Subcutaneous adipose tissue (tissue), 4 donors: ENCODE measurements around the gene GAL3ST2. TPM values are rescaled to one million over a fixed set of nuclear protein-coding genes. Genes with fewer than 3 reads are reported as not detected.

ENCODE experiments used
- total RNA-seq, 4 donors: library from RNA; depleted of rRNA; stranded (reverse); fragments of >200 nt; gene quantifications; one replicate each; pipeline ENCODE4 v1.1.0, GENCODE V29; 2016
- TF ChIP-seq, protein P1 (sequence below): fragments of 450-650 bp; IDR thresholded peaks from one replicate; pipeline ENCODE4 v1.5.1; 2016; ENCODE audit warnings: low read depth, mild to moderate bottlenecking, control low read depth, antibody characterized with exemption, moderate library complexity

Gene GAL3ST2
- total RNA-seq, 4 donors from 2014 or later: 2.2 TPM; not detected in 3

DNA sequence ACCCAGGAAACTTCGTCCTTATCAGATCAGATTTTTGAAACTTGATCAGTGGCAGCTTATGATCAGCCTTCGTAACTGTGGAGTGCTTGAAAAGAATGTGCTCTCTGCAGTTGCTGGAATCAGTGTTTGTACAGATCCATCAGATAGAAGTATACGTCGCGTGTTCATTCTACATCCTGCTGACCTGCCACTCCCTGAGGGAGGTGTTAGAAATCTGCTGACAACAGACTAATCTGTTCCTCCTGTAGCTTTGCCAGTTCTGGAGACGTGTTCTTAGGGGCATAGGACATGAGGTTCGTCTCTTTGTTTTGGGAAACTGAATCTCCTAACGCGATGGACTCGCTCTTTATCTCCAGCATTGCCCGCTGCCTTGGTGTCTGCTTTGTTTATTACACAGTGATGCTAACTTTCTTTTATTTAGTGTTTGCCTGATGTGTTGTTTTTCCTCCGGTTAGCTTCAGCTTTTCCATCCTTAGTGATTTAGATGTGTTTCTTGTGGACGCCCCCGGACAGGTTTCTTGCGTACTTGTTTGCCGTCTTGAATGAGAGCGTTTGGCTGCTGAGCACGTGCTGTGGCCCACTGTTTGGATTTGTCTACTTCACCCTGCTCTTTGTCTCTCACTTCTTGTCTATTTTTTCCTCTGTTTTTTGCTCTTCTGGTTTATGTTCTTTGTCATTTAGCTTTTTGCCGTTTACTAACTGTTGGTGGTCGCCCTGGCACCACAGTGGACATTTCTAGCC, 17.4 kb upstream of the GAL3ST2 start:
- TF ChIP-seq, protein P1, sequence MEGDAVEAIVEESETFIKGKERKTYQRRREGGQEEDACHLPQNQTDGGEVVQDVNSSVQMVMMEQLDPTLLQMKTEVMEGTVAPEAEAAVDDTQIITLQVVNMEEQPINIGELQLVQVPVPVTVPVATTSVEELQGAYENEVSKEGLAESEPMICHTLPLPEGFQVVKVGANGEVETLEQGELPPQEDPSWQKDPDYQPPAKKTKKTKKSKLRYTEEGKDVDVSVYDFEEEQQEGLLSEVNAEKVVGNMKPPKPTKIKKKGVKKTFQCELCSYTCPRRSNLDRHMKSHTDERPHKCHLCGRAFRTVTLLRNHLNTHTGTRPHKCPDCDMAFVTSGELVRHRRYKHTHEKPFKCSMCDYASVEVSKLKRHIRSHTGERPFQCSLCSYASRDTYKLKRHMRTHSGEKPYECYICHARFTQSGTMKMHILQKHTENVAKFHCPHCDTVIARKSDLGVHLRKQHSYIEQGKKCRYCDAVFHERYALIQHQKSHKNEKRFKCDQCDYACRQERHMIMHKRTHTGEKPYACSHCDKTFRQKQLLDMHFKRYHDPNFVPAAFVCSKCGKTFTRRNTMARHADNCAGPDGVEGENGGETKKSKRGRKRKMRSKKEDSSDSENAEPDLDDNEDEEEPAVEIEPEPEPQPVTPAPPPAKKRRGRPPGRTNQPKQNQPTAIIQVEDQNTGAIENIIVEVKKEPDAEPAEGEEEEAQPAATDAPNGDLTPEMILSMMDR: no peak

DNA sequence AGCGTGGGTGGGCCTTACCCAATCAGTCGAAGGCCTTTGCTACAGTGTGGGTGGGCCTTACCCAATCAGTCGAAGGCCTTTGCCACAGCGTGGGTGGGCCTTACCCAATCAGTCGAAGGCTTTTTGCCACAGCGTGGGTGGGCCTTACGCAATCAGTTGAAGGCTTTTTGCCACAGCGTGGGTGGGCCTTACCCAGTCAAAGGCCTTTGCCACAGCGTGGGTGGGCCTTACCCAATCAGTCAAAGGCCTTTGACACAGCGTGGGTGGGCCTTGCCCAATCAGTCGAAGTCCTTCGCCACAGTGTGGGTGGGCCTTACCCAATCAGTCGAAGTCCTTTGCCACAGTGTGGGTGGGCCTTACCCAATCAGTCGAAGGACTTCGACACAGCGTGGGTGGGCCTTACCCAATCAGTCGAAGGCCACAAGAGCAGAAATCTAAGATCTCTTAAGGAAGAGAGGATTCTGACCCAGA, 16.3 kb upstream of the GAL3ST2 start:
- TF ChIP-seq, protein P1: no peak

DNA sequence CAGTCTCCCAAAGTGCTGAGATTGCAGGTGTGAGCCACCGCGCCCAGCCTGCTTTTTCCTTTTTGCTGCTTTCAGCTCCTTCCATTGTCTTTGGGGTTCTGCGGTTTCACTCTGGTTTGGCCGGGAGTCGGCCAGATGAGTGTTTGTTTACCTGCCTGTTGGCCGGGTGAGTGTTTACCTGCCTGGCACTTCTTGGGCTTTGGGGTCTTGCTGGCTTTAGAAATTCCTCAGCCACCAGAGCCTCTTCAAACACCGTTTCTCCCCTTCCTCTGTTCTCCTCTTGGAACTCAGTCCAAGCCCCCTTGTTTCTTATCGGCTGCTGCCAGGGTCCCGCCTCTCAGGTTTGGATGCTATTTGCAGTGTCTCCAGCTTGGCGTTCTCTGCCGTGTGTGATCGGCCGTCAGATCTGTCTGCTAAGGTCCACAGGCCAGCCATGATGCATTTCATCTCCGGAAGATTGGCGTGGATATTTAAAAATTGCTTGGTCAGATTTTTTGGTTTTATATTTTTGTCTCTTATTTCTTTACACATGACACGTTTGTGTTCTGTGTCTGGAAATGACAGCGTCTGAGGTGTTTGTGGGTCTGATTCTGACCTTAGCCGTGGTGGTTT, 14.2 kb upstream of the GAL3ST2 start:
- TF ChIP-seq, protein P1: no peak

DNA sequence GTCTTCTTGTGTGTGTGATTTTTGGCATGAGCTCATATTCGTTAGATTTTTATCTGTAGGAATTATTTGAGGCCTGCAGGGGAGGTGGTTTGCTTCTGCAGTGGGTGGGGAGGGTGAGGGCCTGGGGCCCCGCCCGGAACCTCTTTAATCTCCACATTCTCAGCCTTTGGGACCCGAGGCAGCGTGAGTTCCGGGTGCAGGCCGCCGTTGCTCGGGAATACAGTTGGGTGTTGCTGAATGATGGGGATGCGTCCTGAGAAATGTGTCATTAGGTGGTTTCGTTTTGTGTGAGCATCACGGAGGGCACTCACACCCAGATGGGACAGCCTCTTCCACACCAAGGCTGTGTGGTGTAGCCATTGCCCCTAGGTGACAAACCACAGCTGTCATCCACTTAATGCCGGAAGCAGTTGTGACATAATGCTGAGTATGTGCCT, 13.7 kb upstream of the GAL3ST2 start:
- TF ChIP-seq, protein P1: no peak

DNA sequence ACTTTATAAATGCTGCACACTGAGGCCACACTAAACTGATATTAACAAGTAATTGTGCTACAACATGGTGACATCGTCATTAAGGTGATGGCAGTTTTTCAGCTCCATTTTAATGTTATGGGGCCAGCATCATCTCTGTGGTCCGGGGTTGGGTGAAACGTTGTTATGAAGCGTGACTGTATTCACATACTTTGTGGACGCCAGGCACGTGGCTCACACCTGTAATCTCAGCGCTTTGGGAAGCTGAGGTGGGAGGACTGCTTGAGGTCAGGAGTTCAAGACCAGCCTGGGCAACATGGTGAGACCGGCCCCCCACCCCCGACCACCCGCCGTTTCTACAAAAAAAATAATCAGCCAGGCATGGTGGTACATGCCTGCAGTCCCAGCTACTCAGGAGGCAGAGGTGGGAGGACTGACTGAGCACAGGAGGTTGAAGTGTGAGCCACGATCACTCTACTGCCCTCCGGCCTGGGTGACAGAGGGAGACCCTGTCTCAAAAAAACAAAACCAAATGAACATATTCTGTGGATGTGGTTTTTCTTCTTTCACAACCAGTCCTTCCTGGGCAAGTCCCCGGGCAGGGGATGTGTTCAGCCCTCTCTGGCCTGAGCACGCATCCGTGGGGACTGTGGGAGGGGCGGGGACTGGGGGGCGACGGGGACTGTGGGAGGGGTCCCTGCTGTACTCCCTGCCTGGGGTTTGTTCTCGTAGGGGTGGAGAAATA, 12.9 kb upstream of the GAL3ST2 start:
- TF ChIP-seq, protein P1: no peak

DNA sequence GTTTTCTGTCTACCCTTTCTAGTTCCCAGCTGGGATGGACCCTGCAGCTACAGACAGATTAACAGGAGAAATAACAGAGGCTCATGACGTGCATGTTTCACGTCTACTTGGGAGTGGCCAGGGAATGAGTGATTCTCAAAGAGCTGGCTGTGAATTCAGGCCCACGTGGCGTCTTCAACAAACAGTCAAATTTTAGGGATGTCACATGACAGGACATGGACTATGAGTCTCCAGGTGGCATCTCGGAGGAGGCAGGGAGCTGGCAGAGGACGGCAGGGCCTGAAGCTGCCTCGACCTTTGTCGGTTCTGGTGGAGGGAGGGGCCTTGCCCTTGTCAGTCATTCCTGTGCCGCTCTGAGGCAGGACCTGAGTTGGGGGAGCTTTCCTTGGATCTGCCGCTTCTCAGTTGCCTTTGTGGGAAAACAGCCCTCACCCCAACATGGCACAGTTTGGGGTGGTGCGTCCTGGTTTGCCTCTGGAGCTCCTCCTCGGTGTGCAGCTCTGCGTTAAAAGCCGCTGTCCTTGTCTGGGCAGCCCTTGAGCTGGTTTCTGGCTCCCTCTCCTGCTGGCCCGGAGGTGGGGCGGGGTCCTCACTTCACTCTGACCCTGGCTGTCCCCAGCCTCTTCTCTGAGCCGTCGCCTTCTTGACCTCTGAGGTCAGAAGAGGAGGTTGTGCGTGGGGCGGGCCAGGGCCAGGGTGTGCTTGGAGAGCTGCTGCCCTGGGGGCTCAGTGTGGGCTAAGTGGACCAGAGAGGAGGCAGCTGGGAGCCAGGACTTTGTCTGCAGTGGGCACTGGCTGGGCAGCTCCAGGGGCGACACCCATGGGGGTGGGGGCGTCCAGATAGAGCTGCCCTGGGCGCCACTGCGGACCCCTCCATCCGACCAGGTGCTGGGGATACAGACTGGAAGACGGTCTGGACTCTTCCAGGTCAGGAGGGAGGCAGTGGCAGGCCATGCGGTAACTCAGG, 12.1 kb upstream of the GAL3ST2 start:
- TF ChIP-seq, protein P1: no peak
